Stomach (tissue), 9 donors: ENCODE results near the gene EBI3. TPM values are rescaled to one million over a fixed set of nuclear protein-coding genes. Genes with fewer than 3 reads are reported as not detected.

Experiments used
- DNase-seq, 2 donors: peaks; one replicate each; pipeline versions ENCODE4 v3.0.0 to v3.0.0-alpha.2; 2013 to 2019
- H3K27ac ChIP-seq, 5 donors: fragments of 200-600 bp in 4 of 5; sonication (generic) in 4 of 5; one replicate each; pipeline ENCODE4 v1.5.1; 2013 to 2019; ENCODE audit warnings: mild to moderate bottlenecking in 1 of 5, moderate library complexity in 1 of 5
- H3K27me3 ChIP-seq, 3 donors: fragments of 200-600 bp; sonication (generic); one replicate each; pipeline ENCODE4 v1.5.1; 2017 to 2019; ENCODE audit warnings: mixed run types in 1 of 3
- H3K36me3 ChIP-seq, 4 donors: fragments of 200-600 bp; sonication (generic); 1 replicate in 3 of 4; 2 replicates in 1 of 4; pipeline ENCODE4 v1.5.1; 2016 to 2019
- H3K4me1 ChIP-seq, 4 donors: fragments of 200-600 bp; sonication (generic); one replicate each; pipeline ENCODE4 v1.5.1; 2016 to 2019
- H3K4me3 ChIP-seq, 4 donors: fragments of 200-600 bp; sonication (generic) in 3 of 4; one replicate each; pipeline ENCODE4 v1.5.1; 2016 to 2019; ENCODE audit warnings: mild to moderate bottlenecking in 1 of 4
- H3K9me3 ChIP-seq, 4 donors: fragments of 200-600 bp; sonication (generic); one replicate each; pipeline ENCODE4 v1.5.1; 2016 to 2019
- EP300 ChIP-seq: sonication (generic); formaldehyde crosslinking; IDR thresholded peaks from one replicate; pipeline ENCODE4 v1.6.1; 2017; ENCODE audit warnings: antibody characterized with exemption
- POLR2A ChIP-seq, 4 donors: fragments of 450-650 bp; IDR thresholded peaks; one replicate each; pipeline ENCODE4 v1.6.1; 2016; ENCODE audit warnings: antibody characterized with exemption in 4 of 4, control low read depth in 2 of 4, mild to moderate bottlenecking in 1 of 4, moderate library complexity in 1 of 4
- POLR2AphosphoS5 ChIP-seq, 3 donors: sonication (generic); formaldehyde crosslinking; IDR thresholded peaks; one replicate each; pipeline ENCODE4 v1.6.1; 2016; ENCODE audit warnings: antibody characterized with exemption in 3 of 3
- WGBS, 5 donors: extraction: QIAGEN DNeasy Blood & Tissue Kit in 3 of 5; methylation state at CpG; one replicate each; pipeline versions ENCODE4 v1.1.5 to v1.1.7; 2013 to 2018; 5-methylcytosine and 5-hydroxymethylcytosine counted together
- intact Hi-C: fragments of 100-400 bp; cut with DNase I; formaldehyde crosslinking; loops from one replicate; pipeline ENCODE4 v1.15.1; 2023; ENCODE audit warnings: low total_unique reads
- polyA plus RNA-seq, 3 donors: library from polyadenylated mRNA; stranded (reverse); fragments of 200-250 nt; gene quantifications; one replicate each; pipeline ENCODE4 v1.2.3, GENCODE V29; 2013
- total RNA-seq, 5 donors: library from RNA; depleted of rRNA; stranded (reverse); fragments of >200 nt; gene quantifications; one replicate each; pipeline versions ENCODE4 v1.1.0 to v1.2.3, GENCODE V29; 2014 to 2016
- TF ChIP-seq, protein P1 (sequence below), 7 experiments: fragments of 450-650 bp in 4 of 7; fragments of 200-600 bp in 3 of 7; sonication (generic) in 3 of 7; IDR thresholded peaks; one replicate each; pipeline ENCODE4 v1.5.1; 2016 to 2019; ENCODE audit warnings: antibody characterized with exemption in 7 of 7, control low read depth in 2 of 7, mild to moderate bottlenecking in 1 of 7
- donor health status: healthy with polysubstance abuse.
- donor health status: Bipolar disorder and iron deficiency.
- donor health status: healthy.

Gene EBI3
- total and polyA plus RNA-seq, 8 donors: 0.55 to 2.7 (median 2.3) TPM; not detected in 4

DNA sequence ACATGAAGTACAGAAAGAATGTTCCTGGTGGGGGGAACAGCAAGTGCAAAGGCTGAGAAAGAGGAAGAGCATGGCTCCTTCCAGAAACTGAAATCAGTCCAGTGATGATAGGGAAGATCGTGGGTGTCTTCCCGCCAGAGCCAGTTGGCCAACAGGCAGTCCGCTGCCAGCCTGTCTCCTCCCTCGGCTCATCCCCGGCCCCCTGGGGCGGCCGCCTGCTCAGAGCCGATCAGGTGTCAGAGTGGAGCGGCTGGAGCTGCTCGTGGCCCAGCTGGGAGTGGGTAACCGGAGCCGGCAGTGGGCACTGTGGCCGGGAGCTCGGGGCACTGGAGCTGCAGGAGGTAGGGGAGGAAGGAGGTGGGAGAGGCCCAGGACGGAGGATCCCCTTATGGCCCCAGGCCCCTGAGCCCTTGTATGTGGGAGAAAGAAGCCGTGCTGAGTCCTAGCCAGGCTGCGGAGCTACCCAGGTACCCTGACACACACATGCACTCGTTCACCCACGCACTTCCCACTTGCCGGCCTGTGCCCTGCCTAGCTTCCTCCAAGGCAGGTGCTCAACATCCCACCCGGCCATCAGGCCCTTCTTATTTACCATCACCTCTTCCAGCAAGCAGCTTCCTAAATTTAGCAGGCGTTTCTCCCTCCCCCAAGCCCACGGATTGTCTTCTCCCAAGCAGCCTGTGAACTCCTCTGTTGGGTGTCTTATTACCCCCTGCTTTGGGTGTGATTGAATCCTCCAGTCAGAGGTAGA lies 45.2 kb upstream of the EBI3 start:
- no peak for DNase-seq
- H3K4me1 ChIP-seq: peaks cover 20 to 44% (median 34%) of the 10 kb centered on the region in 4 donors
- peaks cover 2 to 15% (median 10%) of the 10 kb centered on the region in 4 donors for H3K36me3 ChIP-seq
- H3K27me3 ChIP-seq: peaks cover 0 to 18% (median 0%) of the 10 kb centered on the region in 3 donors
- 37 to 47% (median 41%) methylated on average over 23 of the region's 23 CpGs for WGBS, 5 donors
- no peak overlapping the region for H3K27ac ChIP-seq
- H3K9me3 ChIP-seq: no peaks in the 10 kb centered on the region
- intact Hi-C loops: loop anchor here (10.0 kb wide), 1 partner anchor 199 kb away; the partner anchor contains the start of gene EEF2
- H3K4me3 ChIP-seq: peak overlapping the region in 1 of 4 donors; percentile 6
- TF ChIP-seq, protein P1, sequence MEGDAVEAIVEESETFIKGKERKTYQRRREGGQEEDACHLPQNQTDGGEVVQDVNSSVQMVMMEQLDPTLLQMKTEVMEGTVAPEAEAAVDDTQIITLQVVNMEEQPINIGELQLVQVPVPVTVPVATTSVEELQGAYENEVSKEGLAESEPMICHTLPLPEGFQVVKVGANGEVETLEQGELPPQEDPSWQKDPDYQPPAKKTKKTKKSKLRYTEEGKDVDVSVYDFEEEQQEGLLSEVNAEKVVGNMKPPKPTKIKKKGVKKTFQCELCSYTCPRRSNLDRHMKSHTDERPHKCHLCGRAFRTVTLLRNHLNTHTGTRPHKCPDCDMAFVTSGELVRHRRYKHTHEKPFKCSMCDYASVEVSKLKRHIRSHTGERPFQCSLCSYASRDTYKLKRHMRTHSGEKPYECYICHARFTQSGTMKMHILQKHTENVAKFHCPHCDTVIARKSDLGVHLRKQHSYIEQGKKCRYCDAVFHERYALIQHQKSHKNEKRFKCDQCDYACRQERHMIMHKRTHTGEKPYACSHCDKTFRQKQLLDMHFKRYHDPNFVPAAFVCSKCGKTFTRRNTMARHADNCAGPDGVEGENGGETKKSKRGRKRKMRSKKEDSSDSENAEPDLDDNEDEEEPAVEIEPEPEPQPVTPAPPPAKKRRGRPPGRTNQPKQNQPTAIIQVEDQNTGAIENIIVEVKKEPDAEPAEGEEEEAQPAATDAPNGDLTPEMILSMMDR (IDR thresholded peaks at IDR 0.05): no peak
- TF ChIP-seq EP300 (no peak), POLR2A (IDR thresholded peaks at IDR 0.05) (no peak), POLR2AphosphoS5 (IDR thresholded peaks at IDR 0.05) (no peak)

DNA sequence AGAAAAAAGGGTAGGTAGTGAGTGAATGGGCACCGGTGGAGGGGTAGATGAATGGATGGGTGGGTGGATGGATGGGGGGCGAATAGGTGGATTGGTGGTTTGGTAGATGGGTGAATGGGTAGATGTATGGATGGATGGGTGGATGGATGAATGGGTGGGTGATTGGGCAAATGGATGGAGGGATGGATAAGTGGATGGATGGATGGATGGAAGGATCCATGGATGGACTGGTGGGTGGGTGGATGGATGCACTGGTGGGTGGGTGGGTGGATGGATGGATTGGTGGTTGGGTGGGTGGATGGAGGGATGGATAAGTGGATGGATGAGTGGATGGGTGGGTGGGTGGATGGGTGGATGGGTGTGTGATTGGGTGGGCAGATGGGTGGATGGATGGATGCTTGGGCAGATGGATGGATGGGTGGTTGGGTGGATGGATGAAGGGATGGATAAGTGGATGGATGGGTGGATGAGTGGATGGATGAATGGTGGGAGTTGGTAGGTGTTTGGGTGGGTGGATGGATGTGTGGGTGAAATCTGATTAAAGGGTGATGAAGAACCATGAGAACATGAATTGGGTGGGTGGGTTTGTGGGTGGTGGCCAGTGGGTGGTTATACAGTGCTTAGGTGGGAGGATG lies 44.5 kb upstream of the EBI3 start:
- Histone ChIP-seq H3K4me3 (no peak overlapping the region), H3K27ac (no peak overlapping the region), H3K4me1 (peaks cover 20 to 44% (median 34%) of the 10 kb centered on the region in 4 donors), H3K9me3 (no peaks in the 10 kb centered on the region), H3K36me3 (peaks cover 0 to 8% (median 3%) of the 10 kb centered on the region in 4 donors), H3K27me3 (peaks cover 0 to 22% (median 0%) of the 10 kb centered on the region in 3 donors)
- 86 to 94% (median 91%) methylated on average over 2 of the region's 2 CpGs for WGBS, 5 donors
- intact Hi-C loops: loop anchor here (10.0 kb wide), 1 partner anchor 200 kb away; the partner anchor contains the start of gene EEF2
- DNase-seq: no peak
- TF ChIP-seq EP300 (no peak), POLR2AphosphoS5 (IDR thresholded peaks at IDR 0.05) (no peak), POLR2A (IDR thresholded peaks at IDR 0.05) (no peak)
- TF ChIP-seq, protein P1 (IDR thresholded peaks at IDR 0.05): no peak

DNA sequence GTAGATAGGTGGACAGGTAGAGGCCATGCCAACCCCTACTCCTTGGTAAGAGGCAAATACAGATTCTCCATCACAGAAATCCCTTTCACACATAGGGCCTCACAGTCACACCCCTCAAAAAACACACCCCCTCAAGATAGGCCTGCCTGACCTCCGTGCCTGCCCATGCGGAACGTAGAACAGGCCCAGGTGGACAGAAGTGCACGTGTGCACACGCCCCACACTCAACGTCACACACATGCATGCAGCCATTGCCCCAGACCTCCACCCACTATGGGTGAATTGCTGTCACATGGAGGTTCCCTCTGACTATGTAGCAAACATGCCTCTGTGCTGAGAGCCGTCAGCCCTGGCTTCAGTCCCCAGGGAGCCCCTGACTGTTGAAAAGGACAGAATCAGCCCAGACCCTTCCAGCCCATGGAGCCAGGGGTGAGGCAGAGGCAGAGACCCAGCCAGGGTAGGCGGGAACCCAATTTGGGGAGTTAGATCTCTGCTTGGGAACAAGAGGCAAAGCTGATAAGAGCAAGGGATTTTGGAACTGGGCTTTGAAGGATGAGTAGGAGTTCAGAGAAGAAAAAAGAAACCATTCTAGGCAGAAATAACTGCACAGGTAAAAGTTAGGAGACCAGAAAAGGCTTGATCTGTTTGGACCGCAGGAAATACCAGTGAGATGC lies 43.8 kb upstream of the EBI3 start:
- Histone ChIP-seq H3K9me3 (no peaks in the 10 kb centered on the region), H3K27me3 (peaks cover 0 to 29% (median 0%) of the 10 kb centered on the region in 3 donors), H3K36me3 (peaks cover 0 to 3% (median 0%) of the 10 kb centered on the region in 4 donors), H3K27ac (no peak overlapping the region), H3K4me3 (no peak overlapping the region), H3K4me1 (peaks cover 20 to 38% (median 29%) of the 10 kb centered on the region in 4 donors)
- no peak for TF ChIP-seq POLR2A (IDR thresholded peaks at IDR 0.05)
- TF ChIP-seq, protein P1 (IDR thresholded peaks at IDR 0.05): no peak
- no peak for TF ChIP-seq POLR2AphosphoS5 (IDR thresholded peaks at IDR 0.05)
- no peak for TF ChIP-seq EP300
- intact Hi-C loops: loop anchor here (10.0 kb wide), 1 partner anchor 201 kb away; the partner anchor contains the start of gene EEF2
- 44 to 65% (median 57%) methylated on average over 8 to 9 of the region's 9 CpGs for WGBS, 5 donors
- no peak for DNase-seq
